GM18508 (cell line): ENCODE data around the gene C1QL2.

Experiments
- ATAC-seq: cut with Tn5 transposase; IDR thresholded peaks from one replicate; pipeline ENCODE4 v1.9.1; 2021; ENCODE audit warnings: moderate number of reproducible peaks; ENCODE audit not compliant: insufficient read depth, unreplicated experiment

The C1QL2 gene

GRCh38 chr2:119158563-119159347 lies at the start of gene C1QL2:
C1QL2 (minus strand) TSS chr2:119158751; CDS start chr2:119158269, 482 bp downstream.
- ATAC-seq = no peak

- ATAC-seq = no peak
These were observed 48.9 kb upstream of the C1QL2 start for GRCh38 chr2:119207447-119207846.

GRCh38 chr2:119206201-119206600 lies 47.6 kb upstream of the C1QL2 start:
- no peak for ATAC-seq

- ATAC-seq = no peak
These were observed 46.6 kb upstream of the C1QL2 start for GRCh38 chr2:119205001-119205706.

- no peak for ATAC-seq
These were observed 46.0 kb upstream of the C1QL2 start for GRCh38 chr2:119204525-119204924.

GRCh38 chr2:119202610-119203310 lies 44.2 kb upstream of the C1QL2 start:
- ATAC-seq = no peak

GRCh38 chr2:119201815-119202214 lies 43.3 kb upstream of the C1QL2 start:
- ATAC-seq = no peak

GRCh38 chr2:119198240-119198840 lies 39.8 kb upstream of the C1QL2 start:
- ATAC-seq = no peak

- no peak for ATAC-seq
These were observed 39.1 kb upstream of the C1QL2 start for GRCh38 chr2:119197529-119198239.

- ATAC-seq = no peak
These were observed 38.5 kb upstream of the C1QL2 start for GRCh38 chr2:119197126-119197405.

- no peak for ATAC-seq
These were observed 38.0 kb upstream of the C1QL2 start for GRCh38 chr2:119196301-119197125.

- no peak for ATAC-seq
These were observed 37.3 kb upstream of the C1QL2 start for GRCh38 chr2:119195887-119196286.

GRCh38 chr2:119195001-119195400 lies 36.5 kb upstream of the C1QL2 start:
- ATAC-seq = no peak

- ATAC-seq = no peak
These were observed 34.3 kb upstream of the C1QL2 start for GRCh38 chr2:119192893-119193292.

- ATAC-seq = no peak
These were observed 32.0 kb upstream of the C1QL2 start for GRCh38 chr2:119190321-119191111.

- ATAC-seq = no peak
These were observed 26.0 kb upstream of the C1QL2 start for GRCh38 chr2:119184512-119184911.

GRCh38 chr2:119181791-119182445 lies 23.4 kb upstream of the C1QL2 start:
- ATAC-seq = no peak

- no peak for ATAC-seq
These were observed 22.8 kb upstream of the C1QL2 start for GRCh38 chr2:119181391-119181790.
